ENCODE measurements around the gene LMAN1.

LMAN1 gene

GRCh38 chr18:59303656-59304195 lies 55.3 kb downstream of the LMAN1 start:
- DNase-seq (ENCODE audit: low read depth) = no peak

GRCh38 chr18:59303006-59303405 lies 56.1 kb downstream of the LMAN1 start:
- no peak for DNase-seq (ENCODE audit: low read depth)

DNA sequence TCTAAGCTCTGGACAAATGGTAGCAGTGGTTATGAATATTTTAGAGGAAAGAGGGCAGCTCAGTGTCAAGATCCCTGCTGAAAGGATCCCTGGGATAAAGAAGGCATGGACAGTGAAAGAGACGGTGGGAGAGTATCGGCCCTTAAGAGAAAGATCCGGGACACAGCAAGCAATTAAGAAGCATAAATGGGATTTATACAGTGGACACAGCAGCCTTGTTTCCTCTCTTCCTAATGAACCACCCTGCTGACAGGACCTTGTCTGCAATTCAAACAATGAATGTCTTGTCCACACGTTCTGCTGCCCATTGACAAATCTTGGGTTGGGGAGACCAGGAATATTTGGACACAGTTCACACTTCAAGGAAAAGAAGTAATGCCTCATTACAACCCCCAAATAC lies 57.1 kb downstream of the LMAN1 start:
- DNase-seq (ENCODE audit: low read depth) = no peak

GRCh38 chr18:59300676-59301285 lies 58.3 kb downstream of the LMAN1 start:
- no peak for DNase-seq (ENCODE audit: low read depth)

- no peak for DNase-seq (ENCODE audit: low read depth)
These were observed 60.2 kb downstream of the LMAN1 start for GRCh38 chr18:59298871-59299270.

- DNase-seq (ENCODE audit: low read depth) = no peak
These were observed 65.7 kb downstream of the LMAN1 start for GRCh38 chr18:59293317-59293716.

DNA sequence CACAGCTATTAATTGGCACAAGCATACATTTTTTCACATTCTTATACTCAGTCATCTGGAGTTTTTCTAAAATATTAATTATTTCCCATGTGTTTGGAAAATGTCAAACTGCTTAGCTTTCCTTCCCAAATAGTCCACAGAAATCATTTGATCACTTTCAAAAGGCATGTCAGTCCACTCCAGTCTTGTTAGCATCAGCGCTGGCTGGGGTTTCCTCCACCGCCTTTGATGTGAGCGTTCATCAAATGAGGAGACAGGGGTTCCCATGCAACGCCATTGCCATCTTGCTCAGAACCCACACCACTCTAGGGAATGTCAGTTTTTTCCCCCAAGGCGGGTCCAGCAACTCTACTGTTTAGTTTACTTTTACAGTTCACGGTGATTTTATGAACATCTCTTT lies 72.7 kb downstream of the LMAN1 start:
- DNase-seq (ENCODE audit: low read depth) = no peak

- no peak for DNase-seq (ENCODE audit: low read depth)
These were observed 76.7 kb downstream of the LMAN1 start for GRCh38 chr18:59282341-59282740.

GRCh38 chr18:59279722-59280121 lies 79.3 kb downstream of the LMAN1 start:
- no peak for DNase-seq (ENCODE audit: low read depth)

GRCh38 chr18:59279193-59279592 lies 79.9 kb downstream of the LMAN1 start:
- no peak for DNase-seq (ENCODE audit: low read depth)

DNA sequence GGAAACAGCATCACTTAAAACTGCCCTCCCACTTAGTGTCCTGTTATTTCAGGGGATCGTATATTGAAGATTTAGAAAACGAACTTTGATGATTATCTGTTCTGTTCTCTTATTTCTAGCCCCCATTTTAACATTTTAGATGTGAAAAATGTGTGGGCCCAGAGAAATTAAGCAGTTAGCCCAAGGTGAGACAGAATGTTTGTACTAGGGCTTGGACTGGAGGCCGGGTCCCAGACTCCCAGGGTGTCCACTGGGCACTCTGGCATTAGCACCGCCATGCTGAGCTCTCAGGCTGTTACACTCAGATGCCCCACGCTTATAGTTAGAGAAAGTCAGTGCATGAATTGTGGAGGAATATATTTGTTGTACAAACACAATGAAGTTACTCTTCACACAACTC lies 80.3 kb downstream of the LMAN1 start:
- DNase-seq (ENCODE audit: low read depth) = no peak
